Mucosa of descending colon (tissue), 3 donors: ENCODE measurements around the gene PTN. TPM values are rescaled to one million over a fixed set of nuclear protein-coding genes. Genes with fewer than 3 reads are reported as not detected.

Source experiments
- ATAC-seq: fragments of 200-7000 bp; cut with Tn5 transposase; one replicate; pipeline ENCODE4 v1.9.1; 2020; ENCODE audit warnings: mild to moderate bottlenecking, moderate library complexity
- DNase-seq, 3 donors: peaks; one replicate each; pipeline ENCODE4 v3.0.0-alpha.2; 2020
- H3K36me3 ChIP-seq: fragments of 200-600 bp; one replicate; pipeline ENCODE4 v1.8.0; 2021; ENCODE audit warnings: low read depth, mild to moderate bottlenecking
- H3K4me1 ChIP-seq: fragments of 200-600 bp; one replicate; pipeline ENCODE4 v1.8.0; 2021; ENCODE audit warnings: low read depth, mild to moderate bottlenecking
- H3K4me3 ChIP-seq: fragments of 200-600 bp; one replicate; pipeline ENCODE4 v1.8.0; 2021; ENCODE audit warnings: mild to moderate bottlenecking
- H3K9me3 ChIP-seq: fragments of 200-600 bp; one replicate; pipeline ENCODE4 v1.8.0; 2021; ENCODE audit warnings: mild to moderate bottlenecking
- CTCF ChIP-seq: fragments of 200-600 bp; IDR thresholded peaks from one replicate; pipeline ENCODE4 v1.8.0; 2022; ENCODE audit warnings: antibody characterized with exemption, mild to moderate bottlenecking
- intact Hi-C, 2 donors: fragments of 100-400 bp; cut with DNase I in 1 of 2; cut with micrococcal nuclease in 1 of 2; formaldehyde crosslinking; loops; one replicate each; pipeline versions ENCODE4 v1.11.0 to v1.11.1; 2022; cut with DNase I, micrococcal nuclease
- total RNA-seq, 3 donors: library from RNA; stranded (reverse); fragmentation: NEBNext Ultra II Directional in 2 of 3; extraction: Animal tissue kit (Norgen Biotek cat#: 25700) in 2 of 3; gene quantifications; one replicate each; pipeline versions ENCODE4 v1.2.1 to v1.2.4, GENCODE V29; 2021 to 2023
- donor health status: DM: no; HTN: no; CAD: no; lungs with moderate emphysema.
- donor health status: DM: no; HTN: no; CAD: no.
- donor health status: DM: no; HTN: yes; CAD: no.

The PTN gene
- total RNA-seq, 3 donors from 2014 or later = 1.7 to 10.9 (median 3.3) TPM

- H3K4me1 ChIP-seq = no peaks in the 10 kb centered on the region
- H3K36me3 ChIP-seq = no peaks in the 10 kb centered on the region
- no peak overlapping the region for H3K4me3 ChIP-seq
- no peak for TF ChIP-seq CTCF
- intact Hi-C loops = no loop called here
- ATAC-seq (no peak), DNase-seq (no peak)
- no peaks in the 10 kb centered on the region for H3K9me3 ChIP-seq
These were observed 38.8 kb downstream of the PTN start for GRCh38 chr7:137304624-137305235.

GRCh38 chr7:137304165-137304564, 39.4 kb downstream of the PTN start:
- H3K36me3 ChIP-seq = no peaks in the 10 kb centered on the region
- ATAC-seq (no peak), DNase-seq (no peak)
- no peak overlapping the region for H3K4me3 ChIP-seq
- H3K9me3 ChIP-seq = no peaks in the 10 kb centered on the region
- intact Hi-C loops = no loop called here
- TF ChIP-seq CTCF = no peak
- H3K4me1 ChIP-seq = no peaks in the 10 kb centered on the region

GRCh38 chr7:137302081-137302480, 41.5 kb downstream of the PTN start:
- DNase-seq (no peak), ATAC-seq (no peak)
- Histone ChIP-seq H3K4me3 (no peak overlapping the region), H3K36me3 (no peaks in the 10 kb centered on the region), H3K4me1 (no peaks in the 10 kb centered on the region), H3K9me3 (no peaks in the 10 kb centered on the region)
- intact Hi-C loops = no loop called here
- TF ChIP-seq CTCF = no peak

- Histone ChIP-seq H3K4me3 (no peak overlapping the region), H3K9me3 (no peaks in the 10 kb centered on the region), H3K4me1 (no peaks in the 10 kb centered on the region), H3K36me3 (no peaks in the 10 kb centered on the region)
- DNase-seq (no peak), ATAC-seq (no peak)
- no peak for TF ChIP-seq CTCF
- intact Hi-C loops = no loop called here
These were observed 45.1 kb downstream of the PTN start for GRCh38 chr7:137298464-137298794.

GRCh38 chr7:137297551-137298463, 45.7 kb downstream of the PTN start:
- H3K36me3 ChIP-seq = no peaks in the 10 kb centered on the region
- H3K4me1 ChIP-seq = no peaks in the 10 kb centered on the region
- DNase-seq (no peak), ATAC-seq (no peak)
- no peak overlapping the region for H3K4me3 ChIP-seq
- TF ChIP-seq CTCF = no peak
- H3K9me3 ChIP-seq = no peaks in the 10 kb centered on the region
- intact Hi-C loops = no loop called here
